ENCODE results near the gene ABI3.

DNA sequence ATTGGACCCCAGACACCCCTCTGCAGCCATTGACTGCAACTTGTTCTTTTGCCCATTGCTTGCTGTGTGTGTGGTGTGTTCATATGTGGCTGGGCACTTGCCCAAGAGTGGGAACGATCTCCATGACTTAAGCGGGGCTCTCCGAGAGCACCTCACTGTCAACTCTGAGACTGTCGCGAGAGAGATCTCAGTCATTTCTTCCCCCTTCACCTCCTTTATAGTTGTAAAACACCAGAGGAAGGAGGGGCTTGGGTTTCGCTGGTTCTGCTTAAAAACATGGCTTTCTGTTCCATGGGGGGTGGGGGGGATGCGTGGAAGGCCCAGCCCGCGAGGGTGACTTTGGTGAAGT is 12.6 kb downstream of the ABI3 start:
- TF ChIP-seq CTCF (conservative IDR thresholded peaks at IDR 0.05) (no peak), ZFX (IDR thresholded peaks at IDR 0.05) (no peak)

All from C4-2B (cell line).